ENCODE results near the gene SAMM50. TPM values are rescaled to one million over a fixed set of nuclear protein-coding genes. Genes with fewer than 3 reads are reported as not detected.

Gene SAMM50
- total RNA-seq, 2 donors from 2014 or later, result 24.8 to 26.0 TPM

DNA sequence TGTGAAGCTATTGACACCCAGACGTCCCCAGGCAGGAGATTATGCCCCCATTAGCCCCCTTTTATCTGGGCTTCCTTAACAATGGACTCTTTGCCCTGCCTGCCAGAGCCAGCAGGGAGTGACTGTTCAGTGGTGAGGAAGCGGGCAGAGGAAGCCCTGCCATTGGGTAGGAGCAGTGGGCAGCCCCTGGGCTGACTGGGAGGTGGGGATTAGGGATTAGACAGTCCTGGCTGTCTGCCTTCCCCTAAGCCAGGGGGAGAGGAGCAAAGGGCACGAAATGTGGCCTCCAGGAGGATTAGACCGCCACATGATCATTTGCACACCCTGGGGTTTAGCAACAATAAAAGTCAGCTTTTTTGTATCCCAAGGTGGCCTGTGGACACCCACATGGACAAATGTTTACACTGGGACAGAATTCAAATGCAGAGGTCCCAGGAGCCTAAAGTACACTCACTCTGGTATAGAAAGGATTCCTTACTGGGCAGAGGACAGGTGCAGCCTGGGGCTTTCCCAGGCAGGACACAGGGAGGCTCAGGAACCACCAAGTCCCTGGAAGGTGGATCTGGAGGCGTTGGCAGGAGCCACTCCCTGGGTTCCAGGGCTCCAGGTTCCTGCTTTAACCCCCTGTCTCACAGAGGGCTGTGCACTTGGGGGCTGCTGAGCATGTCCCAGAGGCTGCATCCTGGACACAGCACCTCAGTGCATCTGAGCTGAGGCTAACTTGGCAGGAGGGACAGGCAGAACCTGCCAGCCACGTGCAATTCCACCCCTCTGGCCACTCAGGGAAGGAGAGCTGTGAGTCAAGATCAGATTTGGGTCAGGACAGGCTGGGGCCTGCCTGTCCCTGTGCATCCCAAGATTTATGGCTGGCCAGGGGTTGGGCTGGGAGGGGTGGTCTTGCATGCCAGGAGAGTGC is 29.6 kb upstream of the SAMM50 start:
- no peaks in the 10 kb centered on the region for H3K9me3 ChIP-seq (ENCODE audit: control insufficient read depth, low read length, poor library complexity, severe bottlenecking)
- no peak for ATAC-seq
- Mint-ChIP-seq H3K27me3 (peaks cover 28% of the 10 kb centered on the region), H3K27ac (no peak overlapping the region), H3K4me1 (peaks cover 4% of the 10 kb centered on the region), H3K36me3 (ENCODE audit: low read depth) (no peaks in the 10 kb centered on the region), H3K4me3 (no peak overlapping the region)
- no peak for DNase-seq

- H3K9me3 ChIP-seq (ENCODE audit: control insufficient read depth, low read length, poor library complexity, severe bottlenecking), result no peaks in the 10 kb centered on the region
- H3K36me3 Mint-ChIP-seq (ENCODE audit: low read depth), result no peaks in the 10 kb centered on the region
- ATAC-seq (no peak), DNase-seq (no peak)
- no peak overlapping the region for H3K27ac Mint-ChIP-seq
- peaks cover 26% of the 10 kb centered on the region for H3K27me3 Mint-ChIP-seq
- peaks cover 4% of the 10 kb centered on the region for H3K4me1 Mint-ChIP-seq
- H3K4me3 Mint-ChIP-seq, result no peak overlapping the region
These were observed 28.9 kb upstream of the SAMM50 start for GRCh38 chr22:43926349-43926710.

DNA sequence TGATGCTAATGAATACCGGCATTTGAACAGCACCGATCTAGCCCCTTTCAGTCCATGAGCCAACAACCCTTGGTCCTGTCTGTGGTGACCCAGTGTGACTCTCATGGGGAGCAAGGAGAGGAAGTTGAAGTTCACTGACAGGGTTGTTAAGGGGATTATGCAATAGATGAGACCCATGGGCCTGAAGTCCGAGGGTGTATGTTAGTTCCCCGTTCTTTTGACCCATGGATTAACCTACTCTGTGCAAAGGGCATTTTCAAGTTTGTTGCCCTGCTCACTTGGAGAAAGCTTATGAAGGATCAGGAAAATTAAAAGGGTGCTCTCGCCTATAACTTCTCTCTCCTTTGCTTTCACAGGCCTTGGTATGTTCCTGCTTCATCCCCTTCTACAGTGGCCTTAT is 26.8 kb upstream of the SAMM50 start:
- Mint-ChIP-seq H3K4me3 (no peak overlapping the region), H3K4me1 (no peaks in the 10 kb centered on the region), H3K27ac (no peak overlapping the region), H3K27me3 (peaks cover 26% of the 10 kb centered on the region), H3K36me3 (ENCODE audit: low read depth) (no peaks in the 10 kb centered on the region)
- H3K9me3 ChIP-seq (ENCODE audit: control insufficient read depth, low read length, poor library complexity, severe bottlenecking), result no peaks in the 10 kb centered on the region
- no peak for ATAC-seq
- DNase-seq, result no peak

- no peak for DNase-seq
- H3K4me3 Mint-ChIP-seq, result no peak overlapping the region
- H3K36me3 Mint-ChIP-seq (ENCODE audit: low read depth), result no peaks in the 10 kb centered on the region
- no peaks in the 10 kb centered on the region for H3K4me1 Mint-ChIP-seq
- ATAC-seq, result no peak
- no peaks in the 10 kb centered on the region for H3K9me3 ChIP-seq (ENCODE audit: control insufficient read depth, low read length, poor library complexity, severe bottlenecking)
- H3K27me3 Mint-ChIP-seq, result peaks cover 26% of the 10 kb centered on the region
- no peak overlapping the region for H3K27ac Mint-ChIP-seq
These were observed 26.3 kb upstream of the SAMM50 start for GRCh38 chr22:43928908-43929307.

- no peaks in the 10 kb centered on the region for H3K9me3 ChIP-seq (ENCODE audit: control insufficient read depth, low read length, poor library complexity, severe bottlenecking)
- Mint-ChIP-seq H3K27ac (no peak overlapping the region), H3K4me3 (no peak overlapping the region), H3K27me3 (peaks cover 39% of the 10 kb centered on the region), H3K36me3 (ENCODE audit: low read depth) (peaks cover 2% of the 10 kb centered on the region), H3K4me1 (peaks cover 5% of the 10 kb centered on the region)
- no peak for DNase-seq
- ATAC-seq, result no peak
These were observed 23.5 kb upstream of the SAMM50 start for GRCh38 chr22:43931771-43932170.

DNA sequence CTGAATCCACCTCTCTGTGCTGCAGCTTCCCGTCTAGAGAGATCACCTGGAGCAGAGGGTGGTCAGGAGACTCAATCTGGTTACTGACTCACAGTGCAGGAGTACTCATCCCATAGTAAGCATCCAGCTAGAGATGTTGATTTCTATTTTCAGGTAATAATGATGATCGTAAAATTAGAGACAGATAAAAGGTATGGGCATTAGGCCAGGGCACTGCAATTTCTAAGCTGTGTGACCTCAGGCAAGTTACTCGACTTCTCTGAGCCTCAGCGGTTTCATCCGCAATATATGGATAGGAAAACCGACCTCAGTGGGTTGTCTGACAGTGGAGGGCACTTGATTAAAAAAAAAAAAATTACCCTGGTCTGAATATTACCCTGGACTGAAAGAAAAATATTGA is 13.8 kb upstream of the SAMM50 start:
- no peak overlapping the region for H3K27ac Mint-ChIP-seq
- H3K4me3 Mint-ChIP-seq, result no peak overlapping the region
- H3K27me3 Mint-ChIP-seq, result peaks cover 37% of the 10 kb centered on the region
- ATAC-seq (no peak), DNase-seq (no peak)
- no peaks in the 10 kb centered on the region for H3K4me1 Mint-ChIP-seq
- no peaks in the 10 kb centered on the region for H3K36me3 Mint-ChIP-seq (ENCODE audit: low read depth)
- no peaks in the 10 kb centered on the region for H3K9me3 ChIP-seq (ENCODE audit: control insufficient read depth, low read length, poor library complexity, severe bottlenecking)

DNA sequence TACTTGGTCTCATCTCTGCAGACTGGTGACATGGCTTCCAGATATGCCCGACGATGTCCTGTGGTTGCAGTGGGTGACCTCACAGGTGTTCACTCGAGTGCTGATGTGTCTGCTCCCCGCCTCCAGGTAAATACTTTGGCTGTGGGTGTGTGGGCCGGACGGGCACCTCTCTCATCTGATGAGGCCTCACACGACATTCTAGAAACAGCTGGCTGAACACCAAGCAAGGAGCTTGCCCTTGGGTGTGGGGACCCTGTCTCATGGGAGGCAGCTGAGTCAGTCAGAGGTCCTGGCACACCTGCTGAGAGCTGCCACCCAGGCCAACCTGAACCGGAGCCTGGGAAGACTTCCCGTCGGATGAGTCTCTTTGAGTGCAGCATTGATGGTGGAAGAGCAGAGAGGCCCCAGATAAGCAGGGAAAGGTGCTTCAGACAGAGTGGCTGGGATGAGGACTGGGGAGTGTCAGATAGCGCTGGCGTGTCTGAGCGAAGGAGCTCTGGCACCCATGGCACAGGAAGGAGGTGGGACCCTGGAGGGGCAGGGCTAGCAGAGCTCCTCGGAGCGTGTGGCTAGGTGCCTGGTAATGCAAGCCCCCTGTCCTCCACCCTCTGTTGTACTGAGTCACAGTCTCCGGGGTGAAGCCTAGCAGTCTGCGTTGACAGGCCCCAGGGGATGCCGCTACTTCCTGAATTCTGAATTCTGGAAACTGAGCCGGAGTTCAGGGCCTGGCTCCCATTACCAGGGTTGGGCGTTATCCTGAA is 10.4 kb upstream of the SAMM50 start:
- H3K9me3 ChIP-seq (ENCODE audit: control insufficient read depth, low read length, poor library complexity, severe bottlenecking), result no peaks in the 10 kb centered on the region
- peaks cover 2% of the 10 kb centered on the region for H3K36me3 Mint-ChIP-seq (ENCODE audit: low read depth)
- ATAC-seq (no peak), DNase-seq (no peak)
- H3K4me1 Mint-ChIP-seq, result no peaks in the 10 kb centered on the region
- no peak overlapping the region for H3K4me3 Mint-ChIP-seq
- peaks cover 26% of the 10 kb centered on the region for H3K27me3 Mint-ChIP-seq
- H3K27ac Mint-ChIP-seq, result no peak overlapping the region

DNA sequence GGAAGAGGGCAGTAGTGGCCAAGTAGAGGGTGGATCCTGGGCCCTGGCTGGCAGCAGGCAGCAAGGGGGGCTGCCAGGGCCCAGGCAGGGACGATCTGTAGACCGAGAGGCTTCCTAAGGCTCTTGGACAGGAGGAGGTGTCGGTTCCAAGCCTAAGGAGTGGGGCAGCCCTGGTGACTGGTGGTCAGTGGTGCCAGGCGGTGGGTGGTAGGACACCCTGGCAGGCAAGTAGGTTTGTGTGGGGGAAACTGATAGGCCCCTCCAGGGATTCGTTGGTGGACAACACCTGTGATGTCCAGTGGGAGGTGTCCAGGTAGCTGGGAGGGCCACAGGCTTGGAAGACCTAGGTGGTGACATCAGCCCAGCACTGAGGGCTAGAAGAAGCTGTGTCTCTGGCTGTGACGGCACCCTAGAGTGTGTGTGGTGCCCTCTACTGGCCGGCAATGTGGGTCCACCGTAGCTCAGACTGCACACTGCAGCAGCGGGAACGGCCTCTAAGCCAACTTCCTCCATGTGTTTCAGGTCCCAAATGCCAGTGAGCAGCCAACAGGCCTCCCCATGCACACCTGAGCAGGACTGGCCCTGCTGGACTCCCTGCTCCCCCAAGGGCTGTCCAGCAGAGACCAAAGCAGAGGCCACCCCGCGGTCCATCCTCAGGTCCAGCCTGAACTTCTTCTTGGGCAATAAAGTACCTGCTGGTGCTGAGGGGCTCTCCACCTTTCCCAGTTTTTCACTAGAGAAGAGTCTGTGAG is 9.4 kb upstream of the SAMM50 start:
- no peaks in the 10 kb centered on the region for H3K9me3 ChIP-seq (ENCODE audit: control insufficient read depth, low read length, poor library complexity, severe bottlenecking)
- Mint-ChIP-seq H3K4me3 (no peak overlapping the region), H3K27me3 (peaks cover 26% of the 10 kb centered on the region), H3K4me1 (no peaks in the 10 kb centered on the region), H3K27ac (no peak overlapping the region), H3K36me3 (ENCODE audit: low read depth) (peaks cover 2% of the 10 kb centered on the region)
- DNase-seq, result peak; percentile 26 to 57 (median 35)
- peak; percentile 99 for ATAC-seq

- Mint-ChIP-seq H3K27ac (no peak overlapping the region), H3K4me3 (no peak overlapping the region), H3K4me1 (no peaks in the 10 kb centered on the region), H3K36me3 (ENCODE audit: low read depth) (peaks cover 2% of the 10 kb centered on the region), H3K27me3 (peaks cover 26% of the 10 kb centered on the region)
- ATAC-seq (no peak), DNase-seq (no peak)
- H3K9me3 ChIP-seq (ENCODE audit: control insufficient read depth, low read length, poor library complexity, severe bottlenecking), result no peaks in the 10 kb centered on the region
These were observed 8.9 kb upstream of the SAMM50 start for GRCh38 chr22:43946384-43946667.

GRCh38 chr22:43948836-43949406 is 6.3 kb upstream of the SAMM50 start:
- H3K4me3 Mint-ChIP-seq, result no peak overlapping the region
- peaks cover 3% of the 10 kb centered on the region for H3K4me1 Mint-ChIP-seq
- peaks cover 35% of the 10 kb centered on the region for H3K27me3 Mint-ChIP-seq
- H3K9me3 ChIP-seq (ENCODE audit: control insufficient read depth, low read length, poor library complexity, severe bottlenecking), result no peaks in the 10 kb centered on the region
- H3K36me3 Mint-ChIP-seq (ENCODE audit: low read depth), result peaks cover 2% of the 10 kb centered on the region
- no peak overlapping the region for H3K27ac Mint-ChIP-seq
- ATAC-seq (no peak), DNase-seq (no peak)

GRCh38 chr22:43951391-43951790 is 3.9 kb upstream of the SAMM50 start:
- DNase-seq (no peak), ATAC-seq (no peak)
- H3K36me3 Mint-ChIP-seq (ENCODE audit: low read depth), result peaks cover 2% of the 10 kb centered on the region
- H3K4me1 Mint-ChIP-seq, result peaks cover 22% of the 10 kb centered on the region
- H3K9me3 ChIP-seq (ENCODE audit: control insufficient read depth, low read length, poor library complexity, severe bottlenecking), result no peaks in the 10 kb centered on the region
- no peak overlapping the region for H3K27ac Mint-ChIP-seq
- H3K4me3 Mint-ChIP-seq, result no peak overlapping the region
- H3K27me3 Mint-ChIP-seq, result peaks cover 12% of the 10 kb centered on the region

GRCh38 chr22:43951966-43952365 is 3.3 kb upstream of the SAMM50 start:
- Mint-ChIP-seq H3K27me3 (peaks cover 12% of the 10 kb centered on the region), H3K4me1 (peaks cover 28% of the 10 kb centered on the region), H3K36me3 (ENCODE audit: low read depth) (peaks cover 2% of the 10 kb centered on the region), H3K4me3 (no peak overlapping the region), H3K27ac (no peak overlapping the region)
- DNase-seq, result no peak
- H3K9me3 ChIP-seq (ENCODE audit: control insufficient read depth, low read length, poor library complexity, severe bottlenecking), result no peaks in the 10 kb centered on the region
- no peak for ATAC-seq
